ENCODE measurements around the gene SULT1B1. TPM values are rescaled to one million over a fixed set of nuclear protein-coding genes. Genes with fewer than 3 reads are reported as not detected.

Gene SULT1B1
- total RNA-seq, 1 experiment from 2014 or later, result not detected

GRCh38 chr4:69735119-69735518 lies 25.3 kb downstream of the SULT1B1 start:
- no peak overlapping the region for H3K4me3 Mint-ChIP-seq
- Histone ChIP-seq H4K5ac (ENCODE audit: insufficient read length, low read depth, low read length) (no peak overlapping the region), H2BK15ac (ENCODE audit: low read depth, low read length) (no peak overlapping the region), H4K91ac (ENCODE audit: insufficient read length, low read depth, low read length) (no peak overlapping the region), H3K9me3 (ENCODE audit: control insufficient read depth, low read depth, low read length) (no peaks in the 10 kb centered on the region), H4K8ac (replicated peaks; ENCODE audit: insufficient read length, low read depth, low read length) (no peak overlapping the region), H3K27ac (ENCODE audit: insufficient read length, low read depth, low read length) (no peak overlapping the region), H2BK12ac (ENCODE audit: insufficient read length, low read depth, low read length) (no peak overlapping the region), H4K20me1 (ENCODE audit: control insufficient read depth, insufficient read depth, insufficient read length) (no peaks in the 10 kb centered on the region), H3K18ac (ENCODE audit: insufficient read length, low read depth, low read length) (no peak overlapping the region), H3T11ph (ENCODE audit: low read length) (no peak overlapping the region), H2AFZ (ENCODE audit: low read length) (no peak overlapping the region), H2BK20ac (ENCODE audit: low read depth, low read length, poor library complexity, severe bottlenecking) (no peak overlapping the region), H3K4ac (ENCODE audit: low read depth, low read length) (no peak overlapping the region), H2BK5ac (ENCODE audit: insufficient read length, low read length) (no peak overlapping the region), H3K56ac (ENCODE audit: insufficient read length, low read depth, low read length) (no peak overlapping the region), H3K14ac (ENCODE audit: insufficient read depth, low read length) (no peak overlapping the region), H3K27me3 (ENCODE audit: insufficient read depth, low read length) (no peaks in the 10 kb centered on the region), H3K23me2 (ENCODE audit: insufficient read length, low read depth, low read length, poor library complexity, severe bottlenecking) (no peaks in the 10 kb centered on the region), H3K4me2 (ENCODE audit: insufficient read depth, insufficient read length, low read length) (no peak overlapping the region), H2BK120ac (ENCODE audit: low read depth, low read length, poor library complexity, severe bottlenecking) (no peak overlapping the region), H3K79me2 (ENCODE audit: insufficient read depth, low read length) (0 out of 2 replicates have a peak, but pooled peaks cover 2% of the 10 kb centered on the region), H2AK5ac (ENCODE audit: insufficient read length, low read length) (no peak overlapping the region), H3K9ac (ENCODE audit: extremely low read depth, insufficient read length, low read length) (no peak overlapping the region), H3K79me1 (ENCODE audit: insufficient read depth, low read depth, low read length, poor library complexity, severe bottlenecking) (no peaks in the 10 kb centered on the region), H3K4me1 (ENCODE audit: insufficient read depth, low read length) (no peaks in the 10 kb centered on the region), H3K23ac (ENCODE audit: insufficient read length, low read depth, low read length) (no peak overlapping the region)
- H3K27me3 Mint-ChIP-seq (ENCODE audit: low read depth), result no peaks in the 10 kb centered on the region; the same call in 1 of the 2 replicates
- H3K36me3 Mint-ChIP-seq (ENCODE audit: insufficient read depth in 1 of 3, low read depth in 3 of 3), result peaks cover 0 to 14% (median 6%) of the 10 kb centered on the region in 3 experiments; a peak in 2 of 7 replicates
- TF ChIP-seq CTCF (conservative IDR thresholded peaks at IDR 0.05), result no peak
- WGBS (ENCODE audit: extremely low coverage, insufficient read length, low lambda C conversion rate), result no CpG with 5 or more reads among the region's 4 CpGs
- peaks cover 16 to 18% of the 10 kb centered on the region in 2 experiments for H3K9me3 Mint-ChIP-seq
- no peak for DNase-seq
- H3K4me1 Mint-ChIP-seq, result no peaks in the 10 kb centered on the region
- H3K27ac Mint-ChIP-seq, result peak overlapping the region in 1 of 3 experiments; percentile 48; a peak in 1 of 7 replicates

Measured in H9 (cell line).